Esophagus muscularis mucosa (tissue), 3 donors: ENCODE results near the gene RAB11FIP2.

Source experiments
- POLR2A ChIP-seq: fragments of 450-650 bp; IDR thresholded peaks from one replicate; pipeline ENCODE4 v1.6.1; 2017; ENCODE audit warnings: antibody characterized with exemption, moderate library complexity, mild to moderate bottlenecking, low read depth
- TF ChIP-seq, protein P1 (sequence below), 3 experiments: fragments of 200-600 bp in 2 of 3; fragments of 450-650 bp in 1 of 3; sonication (generic) in 2 of 3; IDR thresholded peaks; one replicate each; pipeline ENCODE4 v1.5.1; 2017 to 2019; ENCODE audit warnings: antibody characterized with exemption in 3 of 3, mild to moderate bottlenecking in 2 of 3, moderate library complexity in 1 of 3

DNA sequence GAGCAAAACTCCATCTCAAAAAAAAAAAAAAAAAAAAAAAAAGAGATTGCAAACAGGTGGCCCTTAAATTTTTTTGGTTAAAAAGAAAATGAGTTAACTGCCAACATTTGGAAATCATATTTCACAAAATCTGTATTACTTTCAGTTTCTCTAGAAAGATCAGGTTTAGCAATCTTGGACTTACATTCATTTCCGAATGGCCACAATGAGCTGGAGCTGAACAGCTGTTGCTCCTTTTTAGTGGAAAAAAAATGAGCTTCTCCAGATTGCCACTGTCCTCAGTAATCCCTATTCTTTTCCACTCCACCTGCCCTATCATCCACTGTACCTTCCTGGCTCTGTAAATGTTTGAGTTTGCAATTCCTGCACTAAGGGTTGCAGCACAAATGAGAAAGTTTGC, 43.6 kb downstream of the RAB11FIP2 start:
- TF ChIP-seq, protein P1, sequence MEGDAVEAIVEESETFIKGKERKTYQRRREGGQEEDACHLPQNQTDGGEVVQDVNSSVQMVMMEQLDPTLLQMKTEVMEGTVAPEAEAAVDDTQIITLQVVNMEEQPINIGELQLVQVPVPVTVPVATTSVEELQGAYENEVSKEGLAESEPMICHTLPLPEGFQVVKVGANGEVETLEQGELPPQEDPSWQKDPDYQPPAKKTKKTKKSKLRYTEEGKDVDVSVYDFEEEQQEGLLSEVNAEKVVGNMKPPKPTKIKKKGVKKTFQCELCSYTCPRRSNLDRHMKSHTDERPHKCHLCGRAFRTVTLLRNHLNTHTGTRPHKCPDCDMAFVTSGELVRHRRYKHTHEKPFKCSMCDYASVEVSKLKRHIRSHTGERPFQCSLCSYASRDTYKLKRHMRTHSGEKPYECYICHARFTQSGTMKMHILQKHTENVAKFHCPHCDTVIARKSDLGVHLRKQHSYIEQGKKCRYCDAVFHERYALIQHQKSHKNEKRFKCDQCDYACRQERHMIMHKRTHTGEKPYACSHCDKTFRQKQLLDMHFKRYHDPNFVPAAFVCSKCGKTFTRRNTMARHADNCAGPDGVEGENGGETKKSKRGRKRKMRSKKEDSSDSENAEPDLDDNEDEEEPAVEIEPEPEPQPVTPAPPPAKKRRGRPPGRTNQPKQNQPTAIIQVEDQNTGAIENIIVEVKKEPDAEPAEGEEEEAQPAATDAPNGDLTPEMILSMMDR (IDR thresholded peaks at IDR 0.05): no peak
- no peak for TF ChIP-seq POLR2A
